ENCODE measurements around the gene MMP14.
A peak's percentile ranks its signal among the peaks of the same experiment; 100 is the strongest.

Gene MMP14

DNA sequence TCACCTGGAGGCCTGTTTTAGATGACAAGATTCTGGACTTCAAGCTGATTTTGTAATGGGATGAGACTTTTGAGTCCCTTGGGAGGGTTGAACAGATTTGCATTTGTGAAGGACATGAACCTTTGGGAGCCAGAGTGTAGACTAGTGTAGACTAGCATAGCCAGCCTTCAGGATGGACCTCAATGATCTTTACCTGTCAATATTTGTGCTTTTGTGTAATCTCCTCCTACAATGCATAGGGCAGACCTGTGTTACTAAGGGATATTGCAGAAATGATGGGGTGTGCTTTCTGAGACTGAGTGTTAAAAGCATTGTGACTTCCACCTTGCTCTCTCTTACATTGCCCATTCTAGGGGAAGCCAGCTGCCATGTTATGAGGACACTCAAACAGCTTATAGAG is 25.3 kb downstream of the MMP14 start:
- no peak for DNase-seq (ENCODE audit: low read depth)

DNA sequence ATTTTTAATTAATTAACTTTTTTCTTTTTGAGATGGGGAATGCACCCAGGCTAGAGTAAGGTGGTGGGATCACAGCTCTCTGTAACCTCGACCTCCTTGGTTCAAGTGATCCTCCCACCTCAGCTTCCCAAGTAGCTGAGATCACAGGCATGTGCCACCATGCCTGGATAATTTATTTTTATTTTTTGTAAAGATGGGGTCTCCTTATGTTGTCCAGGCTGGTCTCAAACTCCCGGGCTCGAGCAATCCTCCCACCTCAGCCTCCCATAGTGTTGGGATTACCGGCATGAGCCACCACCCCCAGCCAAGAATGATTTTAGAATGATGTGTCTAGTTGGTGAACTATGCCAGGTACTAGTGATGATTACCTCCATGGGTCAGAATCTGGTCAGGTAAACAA is 28.6 kb downstream of the MMP14 start:
- no peak for DNase-seq (ENCODE audit: low read depth)

DNA sequence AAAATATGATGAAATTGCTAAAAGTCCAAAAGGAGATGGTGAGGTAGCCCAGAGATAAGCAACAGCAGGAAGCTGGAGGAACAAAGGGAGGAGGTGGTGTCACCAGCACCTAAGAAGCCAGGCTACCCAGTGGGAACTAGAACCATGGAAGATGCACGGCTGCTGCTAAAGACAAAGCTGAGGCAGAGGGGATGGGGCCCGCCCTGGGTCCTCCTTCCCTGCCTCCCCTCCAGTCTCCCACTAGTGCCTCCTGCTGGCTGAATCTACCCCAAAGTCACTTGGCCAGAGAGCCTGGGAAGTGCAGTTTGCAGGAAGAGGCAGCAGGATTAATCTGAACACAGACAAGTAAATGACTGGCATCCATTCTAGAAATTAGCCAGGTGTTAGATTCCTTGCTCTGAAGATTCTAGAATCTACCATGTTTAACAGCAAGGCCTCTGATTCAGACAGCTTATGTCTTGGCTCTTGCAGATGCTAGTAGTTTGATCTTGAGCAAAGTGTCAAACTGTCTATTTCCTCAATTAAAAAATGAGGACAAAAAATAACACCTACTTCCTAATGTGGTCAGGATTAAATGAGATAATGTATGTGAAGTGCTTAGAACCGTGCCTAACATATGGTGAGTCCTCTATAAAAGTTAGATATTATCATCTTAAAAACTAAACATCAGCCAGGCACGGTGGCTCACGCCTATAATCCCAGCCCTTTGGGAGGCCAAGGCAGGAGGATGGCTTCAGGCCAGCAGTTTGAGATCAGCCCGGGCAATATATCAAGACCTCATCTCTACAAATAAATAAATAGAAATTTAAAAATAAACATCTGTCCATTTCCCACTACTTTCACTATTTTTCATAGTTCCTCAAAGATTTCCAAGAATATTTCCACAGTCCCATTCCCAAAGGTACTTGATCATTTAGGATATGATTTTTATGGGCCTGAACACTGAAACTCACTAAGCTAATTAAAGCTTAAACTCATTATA is 29.3 kb downstream of the MMP14 start:
- no peak for DNase-seq (ENCODE audit: low read depth)

DNA sequence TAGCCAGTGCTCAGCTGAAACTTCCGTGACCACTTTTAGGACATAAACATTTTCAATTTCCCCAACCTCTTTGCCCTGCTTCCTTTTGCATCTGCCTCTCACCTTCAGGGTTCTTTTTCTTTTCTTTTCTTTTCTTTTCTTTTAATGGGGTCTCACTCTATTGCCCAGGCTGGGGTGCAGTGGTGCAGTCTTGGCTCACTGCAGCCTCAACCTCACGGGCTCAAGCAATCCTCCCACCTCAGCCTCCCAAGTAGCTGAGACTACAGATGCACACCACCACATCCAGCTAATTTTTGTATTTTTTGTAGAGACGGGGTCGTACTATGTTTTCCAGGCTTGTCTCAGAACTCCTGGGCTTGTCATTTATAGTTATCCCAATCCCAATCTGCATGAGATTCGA is 30.5 kb downstream of the MMP14 start:
- no peak for DNase-seq (ENCODE audit: low read depth)

DNA sequence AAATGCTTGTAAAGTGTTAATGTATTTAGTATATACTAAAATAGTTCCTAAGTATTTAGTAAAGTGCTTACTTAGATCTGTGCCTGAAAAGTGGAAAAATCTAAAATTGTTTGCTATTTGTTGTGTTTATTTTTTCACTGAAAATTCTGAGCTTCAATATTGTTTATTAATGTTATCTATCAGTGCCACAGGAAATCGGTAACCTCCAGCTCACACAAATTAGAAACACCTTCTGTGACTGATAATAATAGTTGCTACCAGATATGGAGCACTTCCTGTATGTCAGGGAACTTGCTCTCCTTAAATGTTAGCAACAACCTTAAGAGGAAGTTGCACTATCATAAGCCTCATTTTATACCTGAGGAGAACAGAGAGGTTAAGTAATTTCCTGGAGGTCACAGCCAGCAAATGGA is 34.4 kb downstream of the MMP14 start:
- no peak for DNase-seq (ENCODE audit: low read depth)

DNA sequence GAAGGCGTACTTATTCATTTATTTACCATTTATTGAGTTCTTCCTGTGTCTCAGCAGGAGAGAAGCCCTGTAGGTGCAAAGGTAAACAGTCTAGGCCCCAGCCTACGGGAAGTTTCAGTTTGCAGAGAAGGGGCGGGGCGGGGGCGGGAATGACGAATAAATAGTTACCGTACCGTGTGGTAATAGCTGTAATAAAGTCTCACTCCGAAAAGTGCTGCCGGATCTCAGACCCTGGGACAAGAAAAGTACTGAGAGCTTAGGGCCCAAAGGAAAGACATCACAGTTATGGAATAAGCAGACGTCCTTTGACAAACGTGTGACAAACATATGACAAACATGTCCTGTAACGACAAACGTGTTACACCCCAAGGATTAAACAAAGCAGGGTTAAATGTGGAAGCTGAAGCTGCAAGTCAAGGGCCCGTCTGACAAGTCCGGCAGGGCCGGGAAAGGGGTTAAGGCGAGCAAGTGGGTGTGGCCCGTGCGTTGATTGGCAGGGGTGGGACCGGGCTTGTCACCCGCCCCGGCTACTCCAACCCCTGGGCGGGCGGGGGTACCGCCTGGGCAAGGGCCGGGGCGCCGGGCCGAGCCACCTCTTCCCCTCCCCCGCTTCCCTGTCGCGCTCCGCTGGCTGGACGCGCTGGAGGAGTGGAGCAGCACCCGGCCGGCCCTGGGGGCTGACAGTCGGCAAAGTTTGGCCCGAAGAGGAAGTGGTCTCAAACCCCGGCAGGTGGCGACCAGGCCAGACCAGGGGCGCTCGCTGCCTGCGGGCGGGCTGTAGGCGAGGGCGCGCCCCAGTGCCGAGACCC is 35.0 kb downstream of the MMP14 start, which contains the start of gene LRP10:
TSS of gene LRP10 (plus strand) at position 517 of the 809 bp plus-strand sequence. CDS start 564 bp downstream, outside the sequence.
- peak; percentile 44 for DNase-seq (ENCODE audit: low read depth)

DNA sequence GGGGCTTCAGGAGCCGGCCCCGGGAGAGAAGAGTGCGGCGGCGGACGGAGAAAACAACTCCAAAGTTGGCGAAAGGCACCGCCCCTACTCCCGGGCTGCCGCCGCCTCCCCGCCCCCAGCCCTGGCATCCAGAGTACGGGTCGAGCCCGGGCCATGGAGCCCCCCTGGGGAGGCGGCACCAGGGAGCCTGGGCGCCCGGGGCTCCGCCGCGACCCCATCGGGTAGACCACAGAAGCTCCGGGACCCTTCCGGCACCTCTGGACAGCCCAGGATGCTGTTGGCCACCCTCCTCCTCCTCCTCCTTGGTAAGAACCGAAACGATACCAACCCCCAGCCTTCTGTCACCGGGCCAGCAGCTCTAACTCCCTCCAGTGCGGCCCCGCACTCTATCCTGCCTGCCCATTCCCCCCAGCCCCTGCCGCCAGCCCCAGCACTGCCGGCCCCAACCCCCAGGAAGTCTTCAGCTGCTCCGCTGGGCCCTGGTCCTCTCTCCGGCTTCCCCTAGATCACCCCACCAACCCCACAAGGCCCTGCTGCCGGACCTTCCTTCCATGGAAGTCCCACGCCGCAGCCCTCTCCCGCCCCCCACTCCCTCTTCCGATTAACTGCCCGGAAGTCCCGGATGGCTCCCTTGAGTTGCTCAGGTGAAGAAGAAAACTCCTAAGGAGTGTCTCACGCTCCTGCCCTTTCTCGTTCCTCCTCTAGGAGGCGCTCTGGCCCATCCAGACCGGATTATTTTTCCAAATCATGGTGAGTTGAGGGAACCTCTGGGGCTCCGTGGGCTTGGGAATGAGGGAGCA is 35.8 kb downstream of the MMP14 start:
- DNase-seq (ENCODE audit: low read depth) = peak; percentile 54

DNA sequence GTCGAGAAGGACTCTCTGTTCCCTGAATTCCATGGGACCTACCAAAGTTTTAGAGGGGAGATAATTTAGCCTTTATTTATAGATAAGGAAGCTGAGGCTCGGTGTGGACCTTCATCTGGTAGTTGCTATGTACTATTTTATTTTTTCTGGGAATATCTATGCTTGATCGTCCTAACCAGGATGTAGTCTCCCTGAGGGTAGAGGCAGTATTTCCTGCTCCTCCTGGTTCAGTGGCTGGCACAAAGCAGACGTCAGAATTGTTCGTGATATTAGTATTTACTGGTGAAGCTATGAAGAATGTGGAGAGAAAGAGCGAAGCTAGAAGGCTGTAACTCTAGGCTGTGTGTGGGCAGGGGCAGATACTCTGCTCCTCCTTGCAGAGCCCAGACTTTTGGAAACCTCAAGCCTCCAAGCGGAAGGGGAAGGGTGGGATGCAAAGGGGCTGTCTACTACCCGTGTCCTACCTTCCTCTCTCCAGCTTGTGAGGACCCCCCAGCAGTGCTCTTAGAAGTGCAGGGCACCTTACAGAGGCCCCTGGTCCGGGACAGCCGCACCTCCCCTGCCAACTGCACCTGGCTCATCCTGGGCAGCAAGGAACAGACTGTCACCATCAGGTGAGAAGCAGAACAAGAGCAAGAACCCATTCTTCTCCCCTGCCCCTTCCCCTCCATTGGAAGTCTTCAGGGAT is 36.6 kb downstream of the MMP14 start:
- no peak for DNase-seq (ENCODE audit: low read depth)

DNA sequence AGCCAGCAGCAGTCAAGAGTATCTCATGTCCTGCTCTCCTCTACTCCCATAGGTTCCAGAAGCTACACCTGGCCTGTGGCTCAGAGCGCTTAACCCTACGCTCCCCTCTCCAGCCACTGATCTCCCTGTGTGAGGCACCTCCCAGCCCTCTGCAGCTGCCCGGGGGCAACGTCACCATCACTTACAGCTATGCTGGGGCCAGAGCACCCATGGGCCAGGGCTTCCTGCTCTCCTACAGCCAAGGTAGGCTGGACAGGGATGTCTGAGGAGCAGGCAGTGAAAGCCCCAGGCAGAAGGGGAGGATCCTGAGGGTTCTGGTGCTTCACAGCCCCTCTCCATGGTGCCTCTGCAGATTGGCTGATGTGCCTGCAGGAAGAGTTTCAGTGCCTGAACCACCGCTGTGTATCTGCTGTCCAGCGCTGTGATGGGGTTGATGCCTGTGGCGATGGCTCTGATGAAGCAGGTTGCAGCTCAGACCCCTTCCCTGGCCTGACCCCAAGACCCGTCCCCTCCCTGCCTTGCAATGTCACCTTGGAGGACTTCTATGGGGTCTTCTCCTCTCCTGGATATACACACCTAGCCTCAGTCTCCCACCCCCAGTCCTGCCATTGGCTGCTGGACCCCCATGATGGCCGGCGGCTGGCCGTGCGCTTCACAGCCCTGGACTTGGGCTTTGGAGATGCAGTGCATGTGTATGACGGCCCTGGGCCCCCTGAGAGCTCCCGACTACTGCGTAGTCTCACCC is 38.8 kb downstream of the MMP14 start:
- DNase-seq (ENCODE audit: low read depth) = no peak

DNA sequence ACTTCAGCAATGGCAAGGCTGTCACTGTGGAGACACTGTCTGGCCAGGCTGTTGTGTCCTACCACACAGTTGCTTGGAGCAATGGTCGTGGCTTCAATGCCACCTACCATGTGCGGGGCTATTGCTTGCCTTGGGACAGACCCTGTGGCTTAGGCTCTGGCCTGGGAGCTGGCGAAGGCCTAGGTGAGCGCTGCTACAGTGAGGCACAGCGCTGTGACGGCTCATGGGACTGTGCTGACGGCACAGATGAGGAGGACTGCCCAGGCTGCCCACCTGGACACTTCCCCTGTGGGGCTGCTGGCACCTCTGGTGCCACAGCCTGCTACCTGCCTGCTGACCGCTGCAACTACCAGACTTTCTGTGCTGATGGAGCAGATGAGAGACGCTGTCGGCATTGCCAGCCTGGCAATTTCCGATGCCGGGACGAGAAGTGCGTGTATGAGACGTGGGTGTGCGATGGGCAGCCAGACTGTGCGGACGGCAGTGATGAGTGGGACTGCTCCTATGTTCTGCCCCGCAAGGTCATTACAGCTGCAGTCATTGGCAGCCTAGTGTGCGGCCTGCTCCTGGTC is 39.4 kb downstream of the MMP14 start:
- DNase-seq (ENCODE audit: low read depth) = no peak

DNA sequence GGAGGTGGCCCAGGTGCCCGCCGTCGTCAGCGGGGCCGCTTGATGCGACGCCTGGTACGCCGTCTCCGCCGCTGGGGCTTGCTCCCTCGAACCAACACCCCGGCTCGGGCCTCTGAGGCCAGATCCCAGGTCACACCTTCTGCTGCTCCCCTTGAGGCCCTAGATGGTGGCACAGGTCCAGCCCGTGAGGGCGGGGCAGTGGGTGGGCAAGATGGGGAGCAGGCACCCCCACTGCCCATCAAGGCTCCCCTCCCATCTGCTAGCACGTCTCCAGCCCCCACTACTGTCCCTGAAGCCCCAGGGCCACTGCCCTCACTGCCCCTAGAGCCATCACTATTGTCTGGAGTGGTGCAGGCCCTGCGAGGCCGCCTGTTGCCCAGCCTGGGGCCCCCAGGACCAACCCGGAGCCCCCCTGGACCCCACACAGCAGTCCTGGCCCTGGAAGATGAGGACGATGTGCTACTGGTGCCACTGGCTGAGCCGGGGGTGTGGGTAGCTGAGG is 40.7 kb downstream of the MMP14 start:
- DNase-seq (ENCODE audit: low read depth) = no peak

DNA sequence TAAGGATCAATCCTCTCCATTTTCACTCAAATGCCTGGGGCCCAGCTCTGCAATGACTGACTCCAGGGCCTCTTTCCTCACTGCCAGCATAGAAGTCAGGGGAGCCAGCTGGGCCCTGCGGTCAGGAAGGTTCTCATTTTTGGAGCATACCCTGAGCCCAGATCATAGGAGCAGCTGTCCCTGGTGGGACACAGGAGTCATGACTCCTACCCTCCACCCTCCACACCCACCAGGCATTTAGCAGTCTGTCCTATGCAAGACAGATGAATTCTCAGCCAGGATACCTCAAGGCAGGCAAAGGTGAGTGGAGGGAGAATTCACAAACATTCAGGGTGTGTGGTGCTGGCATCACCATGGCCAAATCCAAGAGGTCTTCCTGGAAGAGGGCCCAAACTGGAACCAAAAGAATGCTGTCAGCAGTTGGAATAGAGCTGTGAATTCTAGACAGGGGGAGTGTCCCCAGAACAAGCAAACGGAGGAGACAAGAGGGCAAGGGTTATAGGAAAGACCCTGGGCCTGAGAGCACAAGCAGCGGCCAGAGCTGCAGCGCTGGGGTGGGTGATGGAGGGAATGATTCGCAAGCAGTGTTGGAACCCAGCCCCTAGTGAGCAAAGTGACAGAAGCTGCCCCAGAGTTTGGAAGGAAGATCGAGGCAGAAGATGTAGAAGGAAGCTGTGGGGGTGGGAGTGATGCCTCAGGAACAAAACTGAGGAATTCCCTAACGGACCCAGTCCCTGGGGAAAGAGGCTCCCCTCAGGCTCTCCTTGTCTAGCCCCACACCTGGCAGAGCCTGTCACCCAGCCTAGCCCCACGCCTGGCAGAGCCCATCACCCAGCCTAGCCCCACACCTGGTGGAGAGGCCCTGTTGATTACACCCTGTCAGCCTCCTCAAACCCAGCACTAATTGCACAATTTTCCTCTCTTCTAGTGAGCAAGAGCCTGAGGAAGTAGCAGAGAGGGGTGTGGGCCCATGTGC is 42.2 kb downstream of the MMP14 start:
- DNase-seq (ENCODE audit: low read depth) = no peak

DNA sequence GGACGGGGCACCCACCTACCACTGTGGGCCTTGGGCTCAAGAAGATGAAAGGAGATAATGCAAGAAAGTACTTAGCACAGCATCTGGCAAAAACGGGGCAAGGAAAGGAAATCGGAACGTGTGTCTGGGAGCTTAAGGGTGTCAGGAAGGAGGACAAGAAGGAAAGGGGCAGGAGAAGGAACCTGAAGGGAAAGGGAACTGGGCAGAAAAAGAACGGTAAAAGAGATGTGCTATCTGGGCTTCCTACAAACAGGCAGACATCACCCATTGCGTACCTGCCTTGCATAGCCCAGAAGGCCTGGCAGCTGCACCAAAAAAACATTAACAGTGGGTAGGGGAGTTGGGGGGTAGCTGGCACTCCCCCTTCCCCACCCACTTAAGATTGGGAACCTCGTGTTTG is 45.7 kb downstream of the MMP14 start:
- DNase-seq (ENCODE audit: low read depth) = no peak

DNA sequence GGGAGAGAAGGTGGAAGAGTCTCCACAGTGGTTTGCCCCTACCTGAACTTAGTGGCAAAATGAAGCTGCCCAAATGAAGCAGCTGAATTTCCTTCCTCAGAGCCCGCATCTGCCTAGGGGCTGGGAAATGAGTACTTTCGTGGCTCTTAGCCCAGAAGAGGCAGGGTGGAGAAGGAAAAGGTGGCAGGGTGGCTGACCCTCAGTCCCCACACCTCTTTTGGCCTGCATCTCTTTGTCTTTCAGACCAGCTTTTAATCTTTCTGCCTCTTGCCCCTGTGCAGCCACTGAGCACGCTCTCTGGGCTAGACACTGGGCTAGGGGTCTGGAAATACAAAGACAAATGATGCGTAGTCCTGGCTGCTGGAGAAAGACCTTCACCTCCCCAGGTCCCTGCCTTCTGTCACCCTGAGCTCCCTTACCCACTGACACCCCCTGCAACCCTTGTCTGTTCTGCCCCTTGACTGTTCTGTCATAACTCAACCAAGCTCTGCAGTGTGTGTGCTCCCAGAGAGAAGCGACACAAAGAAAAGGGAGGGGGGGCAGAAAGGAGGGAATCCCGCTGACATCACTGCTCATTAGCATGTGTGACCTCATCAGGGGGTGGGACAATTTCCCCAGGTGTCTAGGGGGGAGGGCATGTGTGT is 46.3 kb downstream of the MMP14 start:
- DNase-seq (ENCODE audit: low read depth) = no peak

DNA sequence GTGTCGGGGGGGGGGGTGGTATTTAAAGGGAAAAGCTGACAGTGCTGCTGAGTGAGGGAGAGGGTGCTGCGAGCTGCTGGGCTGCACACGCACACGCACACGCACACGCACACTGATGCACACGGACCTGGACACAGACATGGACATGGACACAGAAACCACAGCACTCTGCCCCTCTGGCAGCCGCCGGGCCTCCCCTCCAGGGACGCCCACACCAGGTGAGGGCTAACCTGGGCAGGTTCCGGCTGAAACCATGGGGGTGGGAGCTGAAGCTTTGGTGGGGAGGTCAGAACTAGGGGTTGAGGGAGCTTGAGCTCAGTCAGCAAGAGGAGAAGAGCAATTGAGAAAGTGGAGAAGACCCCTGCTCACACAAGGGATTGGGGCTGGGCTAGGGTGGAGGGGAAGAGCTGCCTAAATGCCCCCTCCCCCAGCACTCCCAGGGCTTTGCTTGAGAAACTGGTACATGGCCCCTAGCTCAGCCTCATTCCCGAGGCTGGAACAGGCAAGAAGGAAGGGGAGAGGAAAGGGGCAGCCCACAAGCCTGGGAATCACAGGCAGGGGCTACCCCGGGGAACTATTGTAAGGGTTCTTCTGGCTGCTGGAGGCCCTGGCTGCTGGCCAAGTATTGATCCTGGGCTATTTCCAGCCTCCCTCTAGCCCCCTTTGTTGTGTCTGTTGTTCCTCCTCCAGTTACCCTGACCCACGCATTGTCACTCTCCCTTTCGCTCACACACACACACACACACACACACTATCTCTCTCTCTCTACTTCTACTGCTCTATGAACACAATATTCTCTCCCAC is 47.0 kb downstream of the MMP14 start, which contains the start of gene REM2:
TSS of gene REM2 (plus strand) at position 50 of the 804 bp plus-strand sequence. CDS start at position 116, 66 bp downstream.
- DNase-seq (ENCODE audit: low read depth) = no peak

DNA sequence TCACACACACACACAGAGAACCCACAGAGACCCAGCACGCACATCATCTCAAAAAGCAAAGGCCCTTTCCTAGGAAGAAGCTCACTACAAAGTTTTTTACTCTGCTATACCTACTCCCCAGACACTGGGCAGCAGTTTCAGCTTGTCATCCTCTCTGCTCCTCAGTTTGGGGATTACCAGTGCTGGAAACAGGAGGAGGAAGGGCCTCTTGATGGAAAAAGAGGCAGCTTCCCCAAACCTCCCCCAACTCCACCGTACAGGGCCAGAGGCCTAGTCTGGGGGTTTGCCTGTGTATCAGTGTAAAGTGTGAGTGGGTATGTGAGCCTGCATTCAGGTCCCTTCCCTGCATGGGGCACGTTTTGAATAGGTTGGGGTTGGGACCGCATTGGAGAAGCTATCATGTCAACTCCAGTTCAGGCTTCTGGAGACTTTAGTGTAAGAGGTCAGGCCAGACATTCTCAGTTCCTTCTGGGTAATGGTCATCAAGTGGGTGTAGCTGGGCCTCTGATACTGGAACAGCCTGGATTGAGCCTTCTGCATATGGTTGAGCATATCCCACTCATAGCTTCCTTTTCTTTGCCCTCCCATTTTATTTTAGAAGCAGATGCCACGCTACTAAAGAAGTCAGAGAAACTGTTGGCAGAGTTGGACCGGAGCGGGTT is 47.8 kb downstream of the MMP14 start:
- DNase-seq (ENCODE audit: low read depth) = no peak

Measured in stimulated activated CD8-positive, alpha-beta memory T cell treated with anti-CD3 and anti-CD28 coated beads, Interleukin-15, amount 100 ng/mL, for 1 hour (primary cell).